Endothelial cell of umbilical vein (primary cell): ENCODE measurements around the gene CIB4. TPM values are rescaled to one million over a fixed set of nuclear protein-coding genes. Genes with fewer than 3 reads are reported as not detected.

Source experiments
- BruUV-seq: library from RNA; stranded (reverse); fragments of 400-500 nt; replicated peaks from 2 replicates; lab custom pipeline; 2021; lab: Mats Ljungman, UMichigan
- CTCF ChIA-PET: fragments of 300-600, 350-600 bp; sonication (Branson Sonifier 250); formaldehyde crosslinking; loops from one replicate; lab custom pipeline; 2021; ENCODE audit warnings: antibody characterized with exemption, inconsistent platforms; lab: Charles Lee
- POLR2A ChIA-PET: fragments of 300-600, 350-600 bp; sonication (Branson Sonifier 250); formaldehyde crosslinking; loops from one replicate; lab custom pipeline; 2021; ENCODE audit warnings: antibody characterized with exemption, inconsistent platforms; lab: Charles Lee
- DNase-seq: peaks from one replicate; pipeline ENCODE4 v3.0.0-alpha.2; 2011; ENCODE audit warnings: low read depth, low spot score
- FAIRE-seq: peaks from 2 replicates; lab custom pipeline; 2011; peaks lifted over from hg19 to GRCh38; lab: Jason Lieb, UNC
- H2AFZ ChIP-seq: 2 replicates; pipeline ENCODE4 v1.6.0; 2012; ENCODE audit warnings: low read depth, low read length, control low read depth, inconsistent platforms
- H3K27ac ChIP-seq: 2 replicates; pipeline ENCODE4 v1.5.1; 2011; ENCODE audit warnings: low read depth, mild to moderate bottlenecking, control low read depth, low read length, moderate library complexity; ENCODE audit not compliant: insufficient read depth
- H3K27me3 ChIP-seq, 2 experiments: 2 replicates each; pipeline versions ENCODE4 v1.6.0 to v1.6.1; 2011; ENCODE audit warnings: low read length in 2 of 2, mixed read lengths in 1 of 2; ENCODE audit not compliant: control insufficient read depth in 2 of 2, insufficient read depth in 2 of 2
- H3K36me3 ChIP-seq, 2 experiments: 2 replicates in 1 of 2; 3 replicates in 1 of 2; pipeline ENCODE4 v1.5.1; 2011; ENCODE audit warnings: low read length in 2 of 2, mild to moderate bottlenecking in 1 of 2, moderate library complexity in 1 of 2; ENCODE audit not compliant: control insufficient read depth in 2 of 2, insufficient read depth in 2 of 2; ENCODE audit errors: extremely low read depth in 1 of 2
- H3K4me1 ChIP-seq: 3 replicates; pipeline ENCODE4 v1.5.1; 2011; ENCODE audit warnings: mild to moderate bottlenecking, low read length; ENCODE audit not compliant: control insufficient read depth, insufficient read depth; ENCODE audit errors: extremely low read depth
- H3K4me2 ChIP-seq: 2 replicates; pipeline ENCODE4 v1.6.1; 2011; ENCODE audit warnings: low read length, control low read depth, mixed read lengths; ENCODE audit not compliant: insufficient read depth
- H3K4me3 ChIP-seq, 3 experiments: fragments of 200-600 bp in 1 of 3; sonication (generic), shearing (Covaris generic) in 1 of 3; replicated peaks in 1 of 3; 2 replicates each; pipeline ENCODE4 v1.5.1; 2011 to 2016; ENCODE audit warnings: control low read depth in 3 of 3, low read length in 3 of 3, mild to moderate bottlenecking in 2 of 3, inconsistent platforms in 1 of 3, low read depth in 1 of 3, moderate library complexity in 1 of 3; ENCODE audit not compliant: insufficient read depth in 1 of 3
- H3K79me2 ChIP-seq: 2 replicates; pipeline ENCODE4 v1.6.0; 2012; ENCODE audit warnings: low read length, inconsistent platforms; ENCODE audit not compliant: control insufficient read depth, insufficient read depth
- H3K9ac ChIP-seq: replicated peaks from 2 replicates; pipeline ENCODE3; 2011; ENCODE audit warnings: low read length, control low read depth; ENCODE audit not compliant: insufficient read depth; ENCODE audit errors: extremely low read depth
- H3K9me1 ChIP-seq: replicated peaks from 3 replicates; pipeline ENCODE4 v1.6.0; 2011; ENCODE audit warnings: mild to moderate bottlenecking, low read length; ENCODE audit not compliant: control insufficient read depth, insufficient read depth; ENCODE audit errors: extremely low read depth
- H3K9me3 ChIP-seq: replicated peaks from 2 replicates; pipeline ENCODE4 v1.5.1; 2012; ENCODE audit warnings: low read length, inconsistent platforms; ENCODE audit not compliant: control insufficient read depth, insufficient read depth
- H4K20me1 ChIP-seq: replicated peaks from 2 replicates; pipeline ENCODE3; 2011; ENCODE audit warnings: mild to moderate bottlenecking, low read length; ENCODE audit not compliant: control insufficient read depth, insufficient read depth; ENCODE audit errors: extremely low read depth
- EZH2 ChIP-seq: IDR thresholded peaks from 2 replicates; pipeline ENCODE4 v1.6.1; 2012; ENCODE audit warnings: borderline replicate concordance, low read depth, mild to moderate bottlenecking, moderate library complexity, low read length, inconsistent platforms; ENCODE audit not compliant: severe bottlenecking
- FOS ChIP-seq: IDR thresholded peaks from 2 replicates; pipeline ENCODE4 v1.6.1; 2011; ENCODE audit warnings: mild to moderate bottlenecking, low read length, moderate library complexity, borderline replicate concordance; ENCODE audit not compliant: insufficient read depth
- GATA2 ChIP-seq: IDR thresholded peaks from 2 replicates; pipeline ENCODE4 v1.7.0; 2011; ENCODE audit warnings: low read depth, mild to moderate bottlenecking, moderate library complexity, mixed read lengths, low read length; ENCODE audit not compliant: insufficient read length, insufficient read depth
- JUN ChIP-seq: IDR thresholded peaks from 2 replicates; pipeline ENCODE4 v1.6.1; 2011; ENCODE audit warnings: borderline replicate concordance, low read depth; ENCODE audit not compliant: insufficient read length, insufficient read depth
- MYC ChIP-seq: IDR thresholded peaks from one replicate; pipeline ENCODE4 v1.6.1; 2011; ENCODE audit warnings: mild to moderate bottlenecking, low read depth, low read length
- POLR2A ChIP-seq: IDR thresholded peaks from 2 replicates; pipeline ENCODE4 v1.6.1; 2012; ENCODE audit warnings: low read depth, mild to moderate bottlenecking, control low read depth, low read length
- POLR2AphosphoS5 ChIP-seq: IDR thresholded peaks from 2 replicates; pipeline ENCODE4 v1.6.1; 2012; ENCODE audit warnings: low read depth, mild to moderate bottlenecking, control low read depth, low read length, moderate library complexity; ENCODE audit not compliant: insufficient read depth
- dilution Hi-C: fragments of 300-500 bp; cut with MboI; formaldehyde crosslinking; loops from one replicate; pipeline ENCODE4 v1.15.0; 2019; ENCODE audit warnings: low sequenced_read_pairs; ENCODE audit not compliant: extremely low pct_ligation_motif_present
- intact Hi-C: fragments of 100-400 bp; cut with micrococcal nuclease; formaldehyde crosslinking; loops from one replicate; pipeline ENCODE4 v1.10.0; 2022
- polyA plus RNA-seq, 4 experiments: library from polyadenylated mRNA; depleted of rRNA in 3 of 4; stranded (reverse) in 3 of 4; unstranded in 1 of 4; fragments of >200 nt; gene quantifications; 2 replicates each; pipeline versions ENCODE4 v1.2.1 to v1.2.3, GENCODE V29; 2011 to 2012; ENCODE audit warnings: missing spikeins in 1 of 4
- total RNA-seq: library from RNA; stranded (reverse); gene quantifications from 2 replicates; pipeline ENCODE4 v1.2.3, GENCODE V29; 2021
- TF ChIP-seq, protein P1 (sequence below): IDR thresholded peaks from 2 replicates; pipeline ENCODE4 v1.6.1; 2011; ENCODE audit not compliant: insufficient read depth, insufficient read length
- TF ChIP-seq, protein P2 (sequence below), 2 donors: IDR thresholded peaks; 1 replicate in 1 of 2; 2 replicates in 1 of 2; pipeline ENCODE4 v1.5.1; 2011; ENCODE audit warnings: low read length in 2 of 2, mild to moderate bottlenecking in 2 of 2, moderate library complexity in 2 of 2, control low read depth in 1 of 2, inconsistent platforms in 1 of 2, low read depth in 1 of 2; ENCODE audit not compliant: insufficient read depth in 1 of 2; ENCODE audit errors: extremely low read depth in 1 of 2

CIB4 gene
- total and polyA plus RNA-seq, 2 donors (not counting 3 experiments of a cell fraction or from before 2014, with no cell fraction given), result not detected

DNA sequence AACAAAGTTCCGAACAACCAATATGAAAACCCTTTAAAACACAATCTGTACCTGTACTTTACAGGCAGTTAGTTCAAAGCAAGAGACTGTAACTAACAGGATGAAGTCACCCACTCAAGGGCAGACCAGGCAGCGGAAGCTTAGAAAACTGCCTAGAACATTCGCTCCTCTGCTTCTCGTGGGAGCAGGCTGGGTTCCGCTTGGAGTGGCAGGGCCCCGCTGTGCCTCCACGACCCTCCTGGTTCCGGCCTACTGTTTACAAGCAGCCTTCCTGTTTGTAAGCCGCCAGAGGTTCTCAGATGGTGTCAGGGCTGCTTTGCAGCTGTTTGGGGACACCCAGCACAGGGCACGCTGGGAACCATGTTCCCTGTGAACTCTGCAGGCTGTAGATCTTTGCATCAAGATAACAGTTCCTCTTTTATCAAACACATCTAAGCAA, 31.3 kb downstream of the CIB4 start:
- Histone ChIP-seq H2AFZ (no peak overlapping the region), H3K9me3 (no peaks in the 10 kb centered on the region), H3K36me3 (no peaks in the 10 kb centered on the region), H3K4me3 (no peak overlapping the region), H4K20me1 (no peaks in the 10 kb centered on the region), H3K27me3 (peaks cover 10 to 18% of the 10 kb centered on the region in 2 experiments), H3K27ac (no peak overlapping the region), H3K4me2 (no peak overlapping the region), H3K79me2 (no peaks in the 10 kb centered on the region), H3K4me1 (no peaks in the 10 kb centered on the region), H3K9ac (no peak overlapping the region), H3K9me1 (no peaks in the 10 kb centered on the region)
- intact Hi-C loops (no loop called here), dilution Hi-C loops (no loop called here)
- no peak for DNase-seq
- no peak for FAIRE-seq
- TF ChIP-seq FOS (no peak), JUN (no peak), POLR2AphosphoS5 (no peak), GATA2 (no peak)
- TF ChIP-seq, protein P1, sequence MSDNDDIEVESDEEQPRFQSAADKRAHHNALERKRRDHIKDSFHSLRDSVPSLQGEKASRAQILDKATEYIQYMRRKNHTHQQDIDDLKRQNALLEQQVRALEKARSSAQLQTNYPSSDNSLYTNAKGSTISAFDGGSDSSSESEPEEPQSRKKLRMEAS, result no peak
- CTCF ChIA-PET, result interaction anchor here (1.2 to 1.9 kb wide), 2 partner anchors 22 to 135 kb away, joined by 3 to 12 read pairs; no protein-coding TSS in a partner anchor
- POLR2A ChIA-PET, result no interaction called here
- no TSS peak for BruUV-seq

DNA sequence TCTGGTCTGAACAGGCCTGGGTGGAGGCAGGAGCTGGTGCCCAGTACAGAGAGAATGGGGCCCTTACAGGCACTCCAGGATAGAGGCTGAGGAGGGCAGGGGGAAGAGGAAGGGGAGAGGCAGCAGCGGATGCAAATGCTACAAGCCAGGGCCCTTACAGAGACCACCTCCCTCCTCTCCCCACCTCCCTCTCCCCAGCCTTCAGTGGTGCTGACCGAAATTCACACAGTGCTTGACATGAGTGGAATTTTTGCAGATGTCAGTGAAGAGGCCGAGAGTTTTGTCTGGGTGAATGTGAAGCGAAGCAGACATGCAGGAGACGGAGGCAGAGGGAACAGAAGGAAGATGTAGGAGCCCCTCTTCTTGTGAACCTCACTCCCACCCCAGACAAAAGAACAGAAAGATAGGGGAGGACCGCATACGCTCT, 31.9 kb downstream of the CIB4 start:
- DNase-seq (no peak), FAIRE-seq (no peak)
- no peak overlapping the region for H2AFZ ChIP-seq
- POLR2A ChIA-PET, result no interaction called here
- H3K36me3 ChIP-seq, result no peaks in the 10 kb centered on the region
- H3K4me2 ChIP-seq, result no peak overlapping the region
- no peaks in the 10 kb centered on the region for H3K9me1 ChIP-seq
- no peak overlapping the region for H3K9ac ChIP-seq
- H4K20me1 ChIP-seq, result no peaks in the 10 kb centered on the region
- no peaks in the 10 kb centered on the region for H3K4me1 ChIP-seq
- peaks cover 13 to 18% of the 10 kb centered on the region in 2 experiments for H3K27me3 ChIP-seq
- intact Hi-C loops, result no loop called here
- CTCF ChIA-PET, result interaction anchor here (1.9 to 7.3 kb wide), 2 partner anchors 133 to 136 kb away, joined by 12 to 353 read pairs; no protein-coding TSS in a partner anchor
- dilution Hi-C loops, result no loop called here
- TF ChIP-seq MYC (no peak), FOS (no peak), POLR2A (no peak), JUN (no peak), EZH2 (no peak), POLR2AphosphoS5 (no peak), GATA2 (no peak)
- TF ChIP-seq, protein P2, sequence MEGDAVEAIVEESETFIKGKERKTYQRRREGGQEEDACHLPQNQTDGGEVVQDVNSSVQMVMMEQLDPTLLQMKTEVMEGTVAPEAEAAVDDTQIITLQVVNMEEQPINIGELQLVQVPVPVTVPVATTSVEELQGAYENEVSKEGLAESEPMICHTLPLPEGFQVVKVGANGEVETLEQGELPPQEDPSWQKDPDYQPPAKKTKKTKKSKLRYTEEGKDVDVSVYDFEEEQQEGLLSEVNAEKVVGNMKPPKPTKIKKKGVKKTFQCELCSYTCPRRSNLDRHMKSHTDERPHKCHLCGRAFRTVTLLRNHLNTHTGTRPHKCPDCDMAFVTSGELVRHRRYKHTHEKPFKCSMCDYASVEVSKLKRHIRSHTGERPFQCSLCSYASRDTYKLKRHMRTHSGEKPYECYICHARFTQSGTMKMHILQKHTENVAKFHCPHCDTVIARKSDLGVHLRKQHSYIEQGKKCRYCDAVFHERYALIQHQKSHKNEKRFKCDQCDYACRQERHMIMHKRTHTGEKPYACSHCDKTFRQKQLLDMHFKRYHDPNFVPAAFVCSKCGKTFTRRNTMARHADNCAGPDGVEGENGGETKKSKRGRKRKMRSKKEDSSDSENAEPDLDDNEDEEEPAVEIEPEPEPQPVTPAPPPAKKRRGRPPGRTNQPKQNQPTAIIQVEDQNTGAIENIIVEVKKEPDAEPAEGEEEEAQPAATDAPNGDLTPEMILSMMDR (IDR thresholded peaks at IDR 0.05; ENCODE audit: extremely low read depth in 1 of 2, insufficient read depth in 1 of 2, low read depth in 1 of 2, low read length in 2 of 2), result no peak
- TF ChIP-seq, protein P1, result no peak
- no peak overlapping the region for H3K4me3 ChIP-seq
- no TSS peak for BruUV-seq
- no peaks in the 10 kb centered on the region for H3K79me2 ChIP-seq
- H3K27ac ChIP-seq, result no peak overlapping the region
- H3K9me3 ChIP-seq, result no peaks in the 10 kb centered on the region
